ENCODE data around the gene PRTFDC1. TPM values are rescaled to one million over a fixed set of nuclear protein-coding genes. Genes with fewer than 3 reads are reported as not detected.

Gene PRTFDC1
- total RNA-seq, 1 donor from 2014 or later: 27.0 TPM

GRCh38 chr10:24901686-24902399 is 50.6 kb downstream of the PRTFDC1 start:
- H3K4me3 Mint-ChIP-seq: no peak overlapping the region
- H3K4me1 Mint-ChIP-seq: peaks cover 23% of the 10 kb centered on the region
- peaks cover 18% of the 10 kb centered on the region for H3K36me3 Mint-ChIP-seq
- TF ChIP-seq CTCF (IDR thresholded peaks at IDR 0.05; ENCODE audit: unreplicated experiment): no peak
- DNase-seq (ENCODE audit: low spot score in 2 of 2, unreplicated experiment in 2 of 2): no peak
- peaks cover 11% of the 10 kb centered on the region for H3K9me3 Mint-ChIP-seq
- peak overlapping the region; percentile 82 for H3K27ac Mint-ChIP-seq
- H3K27me3 Mint-ChIP-seq (ENCODE audit: low read depth): no peaks in the 10 kb centered on the region

GRCh38 chr10:24900888-24901685 is 51.3 kb downstream of the PRTFDC1 start:
- H3K4me3 Mint-ChIP-seq: no peak overlapping the region
- no peak for TF ChIP-seq CTCF (IDR thresholded peaks at IDR 0.05; ENCODE audit: unreplicated experiment)

GRCh38 chr10:24899571-24899970 is 52.8 kb downstream of the PRTFDC1 start:
- no peak for TF ChIP-seq CTCF (IDR thresholded peaks at IDR 0.05; ENCODE audit: unreplicated experiment)
- no peak overlapping the region for H3K4me3 Mint-ChIP-seq
- H3K36me3 Mint-ChIP-seq: peaks cover 3% of the 10 kb centered on the region
- H3K27ac Mint-ChIP-seq: no peak overlapping the region
- H3K4me1 Mint-ChIP-seq: peaks cover 23% of the 10 kb centered on the region
- H3K27me3 Mint-ChIP-seq (ENCODE audit: low read depth): no peaks in the 10 kb centered on the region
- no peaks in the 10 kb centered on the region for H3K9me3 Mint-ChIP-seq
- no peak for DNase-seq (ENCODE audit: low spot score in 2 of 2, unreplicated experiment in 2 of 2)

More at GRCh38 chr10:24900888-24901685, 51.3 kb downstream of the PRTFDC1 start:
- Mint-ChIP-seq H3K9me3 (peaks cover 3% of the 10 kb centered on the region), H3K27me3 (ENCODE audit: low read depth) (no peaks in the 10 kb centered on the region), H3K36me3 (peaks cover 10% of the 10 kb centered on the region), H3K27ac (no peak overlapping the region), H3K4me1 (peaks cover 23% of the 10 kb centered on the region)
- no peak for DNase-seq (ENCODE audit: low spot score in 2 of 2, unreplicated experiment in 2 of 2)

- TF ChIP-seq CTCF (IDR thresholded peaks at IDR 0.05; ENCODE audit: unreplicated experiment): no peak
- Mint-ChIP-seq H3K36me3 (peaks cover 3% of the 10 kb centered on the region), H3K4me1 (peaks cover 23% of the 10 kb centered on the region), H3K27me3 (ENCODE audit: low read depth) (no peaks in the 10 kb centered on the region), H3K27ac (no peak overlapping the region), H3K4me3 (no peak overlapping the region), H3K9me3 (no peaks in the 10 kb centered on the region)
- no peak for DNase-seq (ENCODE audit: low spot score in 2 of 2, unreplicated experiment in 2 of 2)
These were observed 53.9 kb downstream of the PRTFDC1 start for GRCh38 chr10:24898501-24898900.

- Mint-ChIP-seq H3K36me3 (peaks cover 3% of the 10 kb centered on the region), H3K27me3 (ENCODE audit: low read depth) (no peaks in the 10 kb centered on the region), H3K4me1 (peaks cover 22% of the 10 kb centered on the region), H3K4me3 (no peak overlapping the region), H3K9me3 (no peaks in the 10 kb centered on the region), H3K27ac (peak overlapping the region; percentile 3)
- TF ChIP-seq CTCF (IDR thresholded peaks at IDR 0.05; ENCODE audit: unreplicated experiment): no peak
- no peak for DNase-seq (ENCODE audit: low spot score in 2 of 2, unreplicated experiment in 2 of 2)
These were observed 55.0 kb downstream of the PRTFDC1 start for GRCh38 chr10:24897326-24897926.

All from mesothelial cell of epicardium (in vitro differentiated cells).